GM19025 (cell line): ENCODE data around the gene CADM4.
"Not testable (repeated sequence)": the region's sequence is repeated elsewhere in the genome, so short reads cannot be mapped to it uniquely, and the experiment has no call there.

Experiments used
- ATAC-seq: cut with Tn5 transposase; IDR thresholded peaks from one replicate; pipeline ENCODE4 v1.9.1; 2021; ENCODE audit warnings: mild to moderate bottlenecking, low read depth, moderate library complexity; ENCODE audit not compliant: unreplicated experiment

CADM4 gene

DNA sequence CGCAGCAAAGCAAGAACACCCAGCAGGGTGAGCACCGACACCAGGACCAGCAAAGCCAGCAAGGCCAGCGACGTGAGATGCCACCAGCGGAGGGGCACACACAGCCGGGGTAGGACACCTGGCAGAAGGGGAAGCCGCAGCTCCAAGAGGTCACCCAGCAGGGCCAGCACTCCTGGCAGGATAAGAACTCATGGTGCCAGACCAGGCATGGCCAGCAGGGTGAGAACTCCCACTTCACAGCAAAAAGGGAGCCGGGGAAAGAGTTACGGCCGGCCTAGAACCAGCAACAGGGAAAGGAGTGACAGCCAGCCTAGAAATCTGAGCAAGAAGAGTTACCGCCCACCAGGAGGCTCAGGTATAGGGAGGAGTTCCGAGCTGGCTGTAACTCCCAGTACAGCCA is 27.3 kb downstream of the CADM4 start:
- ATAC-seq: no peak

DNA sequence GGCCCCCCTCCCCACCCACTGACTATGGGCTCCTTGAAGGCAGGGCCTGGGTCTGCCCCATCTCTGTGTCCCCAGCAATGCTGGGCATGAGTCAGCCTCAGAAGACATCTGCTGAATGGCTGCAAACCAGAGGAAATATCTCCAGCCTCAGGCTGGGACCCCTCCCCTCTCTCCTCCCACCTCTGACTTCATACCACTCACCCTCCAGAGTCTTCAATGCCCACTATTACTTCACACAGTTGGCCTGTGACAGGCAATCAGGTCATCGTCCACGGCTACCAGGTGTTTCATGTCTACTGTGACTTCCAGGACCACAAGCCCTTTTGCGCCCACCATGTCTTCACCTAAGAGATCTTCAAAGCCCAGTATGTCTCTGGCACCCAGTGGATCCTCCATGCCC is 27.9 kb downstream of the CADM4 start, which contains the start of gene SRRM5:
Gene SRRM5 (plus strand): TSS at position 301 of the 400 bp plus-strand sequence. CDS start 34 bp downstream, at position 335.
- ATAC-seq: no peak

DNA sequence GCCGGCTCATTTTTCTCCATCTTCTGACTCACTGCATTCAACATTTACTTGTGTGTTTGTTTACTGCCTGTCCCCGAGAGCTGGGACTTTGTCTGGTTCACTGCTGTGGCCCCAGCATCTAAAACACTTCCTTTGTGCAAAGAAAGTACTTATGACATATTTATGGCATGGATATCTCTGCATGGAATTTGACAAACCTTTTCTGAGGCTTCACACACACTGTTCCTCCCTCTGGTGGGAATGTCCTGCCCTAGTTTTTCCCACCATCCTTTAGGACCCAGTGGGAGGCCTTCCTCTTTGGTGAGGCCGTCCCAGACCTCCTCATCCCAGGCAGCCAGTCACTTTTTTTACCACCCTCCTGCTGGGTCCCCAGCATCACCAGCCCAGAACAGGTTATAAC is 29.2 kb downstream of the CADM4 start:
- no peak for ATAC-seq

DNA sequence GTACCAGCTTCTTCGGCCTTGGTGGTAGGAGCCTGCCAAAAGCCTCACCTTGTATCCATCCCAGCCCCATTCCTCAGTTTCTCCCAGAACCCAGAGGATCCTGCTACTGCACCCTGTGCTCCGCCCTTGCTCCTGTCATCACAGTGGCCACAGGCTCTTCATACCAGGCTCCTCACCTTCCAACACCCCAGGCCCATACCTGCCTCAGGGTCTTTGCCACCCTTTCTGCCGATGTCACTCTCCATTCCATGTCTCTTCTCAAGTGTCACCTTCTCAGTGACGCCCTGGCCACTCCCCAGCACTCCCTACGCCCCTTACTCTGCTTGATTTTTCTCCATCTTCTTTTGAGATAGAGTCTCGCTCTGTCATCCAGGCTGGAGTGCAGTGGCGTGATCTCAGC is 29.8 kb downstream of the CADM4 start:
- ATAC-seq: no peak

DNA sequence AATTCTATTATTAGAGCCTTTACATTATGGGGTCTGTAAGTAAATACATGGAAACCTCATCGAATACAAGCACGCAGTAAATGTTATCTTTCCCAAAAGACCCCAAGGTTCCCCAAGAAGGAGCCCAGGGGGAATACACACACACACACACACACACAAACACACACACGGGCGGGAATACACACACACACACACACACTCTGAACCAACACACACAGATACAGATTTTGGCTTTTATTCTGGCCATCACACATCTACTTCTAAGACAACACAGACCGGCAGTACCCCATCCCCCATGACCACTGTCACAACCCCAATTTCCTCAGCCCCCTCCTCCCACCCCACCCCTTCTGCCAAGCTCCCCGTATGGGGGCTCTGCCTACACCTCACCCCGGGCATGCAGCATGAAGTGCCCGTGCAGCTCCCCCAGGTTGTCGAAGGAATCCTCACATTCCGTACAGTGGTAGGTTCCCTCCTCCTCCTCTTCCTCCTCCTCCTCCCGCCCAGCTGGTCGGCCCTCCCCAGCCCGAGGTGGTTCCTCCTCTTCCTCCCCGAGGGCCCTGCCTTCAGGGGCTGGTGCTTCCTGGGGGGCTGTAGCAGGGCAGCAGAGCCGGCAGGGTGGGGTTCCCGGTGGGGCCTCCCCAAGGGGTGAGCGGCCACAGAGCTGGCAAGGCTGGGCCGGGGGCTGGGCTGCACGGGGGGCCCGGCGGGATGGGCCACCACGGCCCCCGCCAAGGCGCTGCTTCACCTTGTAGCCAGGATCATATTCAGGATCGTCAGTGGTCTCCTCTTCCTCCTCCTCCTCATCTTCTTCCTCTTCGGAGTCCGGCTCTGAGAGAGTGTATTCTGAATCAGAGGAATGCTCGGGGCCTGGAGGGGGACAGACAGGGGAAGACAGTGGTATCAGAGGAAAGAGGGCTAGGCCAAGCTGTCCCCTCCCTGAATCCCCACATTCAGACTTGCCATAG is 32.1 kb downstream of the CADM4 start:
- ATAC-seq: no peak

DNA sequence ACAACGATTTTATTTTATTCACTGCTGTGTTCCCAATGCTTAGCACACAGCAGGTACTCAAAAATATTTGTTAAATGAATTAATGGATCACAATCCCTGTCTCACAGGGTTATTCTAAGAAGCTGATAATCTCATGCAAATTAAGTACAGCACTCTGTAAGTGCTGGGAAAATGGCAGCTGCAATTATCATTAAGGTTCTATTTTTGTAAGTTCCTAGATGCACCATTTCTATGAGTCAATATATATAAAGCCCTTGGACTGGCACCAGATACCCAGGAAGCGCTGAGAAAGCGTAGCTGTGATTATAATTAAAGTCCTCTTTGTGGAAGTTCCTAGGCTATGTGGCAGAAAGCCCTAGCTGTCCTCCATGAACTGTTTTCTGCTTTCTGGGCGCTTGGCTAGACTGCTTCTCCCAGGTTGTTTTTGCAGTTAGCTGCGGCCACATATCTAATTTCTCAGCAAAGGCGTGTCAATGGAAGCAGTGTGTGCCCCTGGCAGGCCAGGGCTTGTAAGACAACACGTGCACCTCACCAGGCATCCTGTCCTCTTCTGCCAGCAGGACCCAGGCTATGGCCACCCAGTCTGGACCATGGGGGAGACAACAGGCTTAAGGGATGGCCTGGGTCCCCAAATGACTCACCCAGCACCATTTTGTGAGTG is 33.0 kb downstream of the CADM4 start:
- no peak for ATAC-seq

DNA sequence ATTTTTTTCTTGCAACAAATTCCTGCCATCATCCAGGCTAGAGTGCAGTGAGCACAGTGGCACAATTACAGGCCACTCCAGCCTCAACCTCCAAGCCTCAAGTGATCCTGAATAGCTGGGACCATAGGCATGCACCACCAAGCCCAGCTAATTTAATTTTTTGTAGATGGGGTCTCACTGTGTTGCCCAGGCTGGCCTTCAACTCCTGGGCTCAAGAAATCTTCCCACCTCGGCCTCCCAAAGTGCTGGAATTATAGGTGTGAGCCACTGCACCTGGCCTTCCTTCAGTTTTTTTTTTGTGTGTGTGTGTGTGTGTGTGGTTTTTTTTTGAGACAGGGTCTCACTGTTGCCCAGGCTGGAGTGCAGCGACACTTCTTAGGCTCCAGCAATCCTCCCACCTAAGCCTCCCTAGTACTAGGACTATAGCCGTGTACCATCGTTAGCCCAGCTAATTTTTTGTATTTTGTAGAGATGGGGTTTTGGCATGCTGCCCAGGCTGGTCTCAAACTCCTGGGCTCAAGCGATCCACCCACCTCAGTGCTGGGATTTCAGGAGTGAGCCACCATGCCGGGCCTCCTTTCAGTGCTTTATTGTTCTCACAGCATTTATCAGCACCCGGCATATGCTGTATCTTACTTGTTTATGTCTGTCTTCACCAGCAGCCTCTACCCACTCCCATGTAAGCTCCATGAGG is 33.6 kb downstream of the CADM4 start:
- no peak for ATAC-seq

DNA sequence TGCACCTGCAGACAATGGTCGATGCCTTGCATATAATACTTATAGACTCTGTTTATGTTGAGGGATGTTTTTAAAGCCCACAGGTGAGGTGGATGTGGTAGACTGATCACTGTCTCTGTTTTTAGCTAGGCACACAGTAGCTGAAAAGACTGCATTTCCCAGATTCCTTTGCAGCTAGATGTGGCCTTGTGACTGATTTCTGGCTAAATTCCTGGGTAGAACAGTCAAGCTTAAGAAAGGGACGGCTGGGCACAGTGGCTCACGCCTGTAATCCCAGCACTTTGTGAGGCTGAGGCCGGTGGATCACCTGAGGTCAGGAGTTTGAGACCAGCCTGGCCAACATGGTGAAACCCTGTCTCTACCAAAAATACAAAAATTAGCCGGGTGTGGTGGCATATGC is 39.3 kb downstream of the CADM4 start:
- not testable (repeated sequence) for ATAC-seq

DNA sequence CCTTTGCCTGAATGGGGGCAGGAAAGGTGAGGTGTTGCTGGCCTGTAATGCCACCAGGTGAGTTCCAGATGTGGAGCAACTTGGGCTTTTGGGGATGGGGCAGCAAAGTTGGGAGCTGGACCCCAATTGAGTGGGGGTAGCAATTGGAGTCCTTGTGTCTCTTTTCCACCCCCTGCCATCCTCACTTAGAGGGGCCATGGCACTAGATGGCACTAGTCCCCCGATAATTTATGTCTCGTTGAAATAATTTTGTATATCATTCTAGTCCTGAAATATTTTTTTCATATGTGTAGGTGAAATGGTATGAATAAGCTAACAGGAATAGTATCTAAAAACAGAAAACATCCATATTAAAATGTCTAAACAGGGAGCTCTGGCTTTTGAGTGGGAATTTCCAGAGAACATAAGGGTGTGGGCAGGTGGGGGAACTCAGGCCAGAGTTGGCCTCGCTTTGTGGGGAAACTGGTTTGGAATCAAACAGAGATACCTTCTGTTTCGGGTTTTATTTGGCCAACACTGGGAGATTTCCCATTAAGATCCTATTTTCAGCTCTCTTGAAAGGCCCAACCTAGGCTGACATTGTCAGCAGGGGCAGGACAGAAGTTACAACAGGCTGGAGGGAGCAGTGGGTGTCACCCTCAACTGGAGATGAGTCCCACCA is 39.9 kb downstream of the CADM4 start:
- no peak for ATAC-seq

DNA sequence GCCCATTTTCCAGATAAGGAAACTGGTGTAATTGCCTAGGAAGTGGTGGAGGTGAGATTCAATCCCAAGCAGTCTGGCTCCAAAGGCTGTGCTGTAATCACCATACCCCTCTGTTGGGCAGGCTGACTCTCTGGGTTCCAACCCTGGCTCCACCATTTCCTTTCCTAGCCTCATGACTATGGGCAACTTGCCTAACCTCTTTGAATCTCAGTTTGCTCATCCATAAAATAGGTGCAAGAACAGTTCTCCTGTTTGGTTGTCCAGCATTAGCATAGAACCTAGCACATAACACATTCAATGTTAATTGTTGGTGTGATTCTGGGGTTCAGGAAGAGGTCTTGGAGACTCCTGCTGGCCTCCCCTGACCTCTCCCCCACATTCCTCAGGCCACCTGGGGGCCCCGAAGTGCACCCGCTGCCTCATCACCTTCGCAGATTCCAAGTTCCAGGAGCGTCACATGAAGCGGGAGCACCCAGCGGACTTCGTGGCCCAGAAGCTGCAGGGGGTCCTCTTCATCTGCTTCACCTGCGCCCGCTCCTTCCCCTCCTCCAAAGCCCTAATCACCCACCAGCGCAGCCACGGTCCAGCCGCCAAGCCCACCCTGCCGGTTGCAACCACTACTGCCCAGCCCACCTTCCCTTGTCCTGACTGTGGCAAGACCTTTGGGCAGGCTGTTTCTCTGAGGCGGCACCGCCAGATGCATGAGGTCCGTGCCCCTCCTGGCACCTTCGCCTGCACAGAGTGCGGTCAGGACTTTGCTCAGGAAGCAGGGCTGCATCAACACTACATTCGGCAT is 41.0 kb downstream of the CADM4 start:
- no peak for ATAC-seq

DNA sequence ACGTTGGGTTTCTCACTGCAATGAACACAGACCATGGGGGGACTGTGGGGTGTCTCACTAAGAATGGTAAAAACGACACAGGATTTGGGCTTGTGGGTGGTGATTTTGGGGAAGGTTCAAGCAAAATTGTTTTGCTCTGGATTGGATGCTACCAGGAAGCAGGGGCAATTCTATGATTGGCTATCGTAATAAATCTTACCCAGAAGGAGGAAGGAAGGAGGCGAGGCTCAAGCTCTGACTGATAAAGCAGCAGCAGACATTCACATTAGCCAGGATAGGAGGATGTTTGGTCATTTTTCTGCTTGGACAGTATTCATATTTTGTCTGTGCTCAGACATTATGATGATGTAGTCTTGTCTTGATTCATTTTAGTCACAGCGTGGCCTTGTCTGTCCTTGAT is 41.8 kb downstream of the CADM4 start:
- no peak for ATAC-seq

DNA sequence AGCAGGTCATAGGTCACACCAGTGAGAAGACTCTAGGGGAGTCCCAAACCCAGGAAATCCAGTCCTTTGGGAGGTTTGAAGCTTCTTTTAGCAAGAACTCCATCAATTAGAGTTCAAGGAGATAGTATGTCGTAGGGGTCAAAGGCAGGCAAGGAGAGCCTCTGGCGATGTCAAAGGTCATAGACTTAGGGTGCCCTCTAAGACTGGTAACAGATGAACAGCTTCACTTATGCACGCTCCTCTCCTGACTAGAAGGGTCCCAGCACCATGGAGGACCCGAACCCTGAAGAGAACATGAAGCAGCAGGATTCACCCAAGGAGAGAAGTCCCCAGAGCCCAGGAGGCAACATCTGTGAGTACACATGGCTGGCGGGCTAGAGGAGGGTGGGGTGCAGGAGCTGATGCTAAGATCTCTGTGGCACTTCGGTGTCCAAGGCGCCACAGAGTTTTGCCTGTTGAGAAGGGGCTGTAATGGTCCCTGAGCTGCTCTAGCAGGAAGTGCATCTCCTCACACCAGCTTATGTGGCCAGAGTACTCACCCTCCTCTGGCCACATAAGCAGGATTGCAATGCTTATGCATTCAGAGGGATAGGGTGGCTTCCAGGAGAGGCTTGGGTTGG is 42.7 kb downstream of the CADM4 start:
- no peak for ATAC-seq

DNA sequence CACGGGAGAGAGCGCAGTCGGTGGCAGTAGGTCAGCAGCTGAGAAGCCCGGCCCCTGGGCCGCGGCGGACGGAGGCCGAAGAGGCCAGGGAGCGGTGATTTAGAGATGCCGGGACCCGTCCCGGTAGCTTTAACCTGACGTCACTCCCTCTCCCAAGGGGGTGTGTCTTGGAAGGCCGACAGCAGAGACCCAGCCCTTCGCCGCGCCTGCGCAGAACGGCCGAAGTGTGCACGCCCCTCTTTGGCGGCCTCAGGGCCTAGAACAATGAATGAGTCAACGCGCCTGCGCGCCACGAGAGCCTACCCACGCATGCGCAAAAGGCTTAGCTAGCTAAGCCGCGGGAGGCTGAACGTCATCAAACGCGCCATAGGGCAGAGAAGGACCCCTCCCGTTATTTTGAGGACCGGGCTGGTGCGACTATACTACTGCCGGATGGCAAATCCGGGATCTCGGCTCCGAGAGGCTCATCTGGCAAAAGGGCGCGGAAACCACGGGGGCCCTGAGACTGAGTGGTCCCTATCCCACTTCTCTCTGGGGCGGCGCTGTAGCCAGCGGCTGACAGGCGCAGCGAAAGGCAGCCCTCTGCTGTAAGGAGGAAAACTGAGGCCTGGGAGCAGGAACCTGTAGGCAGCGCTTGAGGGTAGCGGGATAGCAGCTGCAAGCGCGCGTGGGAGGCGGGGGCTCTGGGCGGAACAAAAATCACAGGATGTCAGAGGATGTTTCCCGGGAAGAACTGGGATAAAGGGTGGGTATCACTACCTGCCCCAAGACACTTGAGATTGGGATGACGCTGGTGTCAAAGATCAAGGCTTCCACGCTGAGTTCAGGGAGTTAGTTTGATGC is 43.4 kb downstream of the CADM4 start, which contains the start of the genes IRGQ and ZNF576:
Gene IRGQ (minus strand): TSS at position 136 of the 843 bp plus-strand sequence. CDS start 796 bp downstream, outside the sequence.
Gene ZNF576 (plus strand): TSS at position 597 of the 843 bp plus-strand sequence. CDS start 514 bp downstream, outside the sequence.
- peak; percentile 80 for ATAC-seq

DNA sequence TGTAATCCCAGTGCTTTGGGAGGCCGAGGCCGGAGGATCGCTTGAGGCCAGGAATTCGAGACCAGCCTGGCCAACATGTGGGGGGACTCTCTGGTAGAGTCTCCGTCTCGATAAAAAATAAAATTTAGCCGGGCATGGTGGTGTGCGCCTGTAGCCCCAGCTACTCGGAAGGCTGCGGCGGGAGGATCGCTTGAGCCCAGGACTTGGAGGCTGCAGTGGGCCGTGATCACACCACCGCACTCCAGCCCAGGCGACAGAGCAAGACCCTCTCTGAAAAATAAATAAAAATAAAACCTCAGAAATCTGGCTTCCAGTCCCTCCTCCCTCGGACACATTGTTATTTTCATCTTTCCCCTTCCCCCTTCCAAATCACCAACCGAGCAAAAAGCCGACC is 44.0 kb downstream of the CADM4 start:
- peak; percentile 8 for ATAC-seq

DNA sequence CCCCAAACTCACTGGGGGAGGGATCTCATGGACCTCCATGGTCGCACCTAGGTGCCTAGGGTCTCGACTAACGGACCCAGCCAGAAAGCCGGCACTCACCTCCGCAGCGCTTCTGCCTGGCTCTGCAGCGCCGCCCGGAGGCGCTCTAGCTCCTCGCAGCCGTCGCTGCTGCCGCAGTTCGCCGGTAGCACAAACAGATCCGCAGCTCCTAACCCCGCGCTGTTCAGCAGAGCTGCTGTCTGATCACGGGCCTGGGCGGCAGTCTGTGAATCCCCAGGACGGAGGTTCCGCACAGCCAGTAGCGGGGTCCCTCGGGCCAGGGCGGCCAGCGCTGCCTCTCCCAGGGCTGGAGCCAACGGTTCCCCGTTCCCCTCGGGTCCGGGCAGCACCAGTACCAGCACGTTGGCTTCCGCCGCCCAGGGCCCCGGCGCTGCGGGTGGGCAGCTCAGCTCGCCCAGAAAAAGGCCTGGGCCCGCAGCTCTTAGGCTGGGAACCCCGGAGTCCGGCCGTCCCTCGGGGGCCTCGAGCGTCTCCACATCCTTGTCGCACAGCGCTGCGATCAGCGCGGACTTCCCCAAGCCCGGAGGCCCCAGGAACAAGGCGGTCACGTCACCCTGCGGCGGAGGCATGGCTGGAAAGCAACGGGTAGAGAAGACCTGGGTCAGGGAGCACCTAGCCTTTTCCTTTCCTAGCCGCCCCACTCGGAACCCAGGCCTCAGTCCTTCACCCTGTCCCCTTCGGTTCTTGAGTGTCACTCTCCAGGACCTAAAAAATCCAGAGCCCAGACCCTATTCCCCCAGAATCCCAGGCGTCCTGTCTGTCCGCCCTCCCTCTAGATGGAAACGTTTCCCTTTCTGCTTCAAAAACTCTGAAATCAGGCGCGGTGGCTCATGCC is 44.7 kb downstream of the CADM4 start:
- no peak for ATAC-seq

DNA sequence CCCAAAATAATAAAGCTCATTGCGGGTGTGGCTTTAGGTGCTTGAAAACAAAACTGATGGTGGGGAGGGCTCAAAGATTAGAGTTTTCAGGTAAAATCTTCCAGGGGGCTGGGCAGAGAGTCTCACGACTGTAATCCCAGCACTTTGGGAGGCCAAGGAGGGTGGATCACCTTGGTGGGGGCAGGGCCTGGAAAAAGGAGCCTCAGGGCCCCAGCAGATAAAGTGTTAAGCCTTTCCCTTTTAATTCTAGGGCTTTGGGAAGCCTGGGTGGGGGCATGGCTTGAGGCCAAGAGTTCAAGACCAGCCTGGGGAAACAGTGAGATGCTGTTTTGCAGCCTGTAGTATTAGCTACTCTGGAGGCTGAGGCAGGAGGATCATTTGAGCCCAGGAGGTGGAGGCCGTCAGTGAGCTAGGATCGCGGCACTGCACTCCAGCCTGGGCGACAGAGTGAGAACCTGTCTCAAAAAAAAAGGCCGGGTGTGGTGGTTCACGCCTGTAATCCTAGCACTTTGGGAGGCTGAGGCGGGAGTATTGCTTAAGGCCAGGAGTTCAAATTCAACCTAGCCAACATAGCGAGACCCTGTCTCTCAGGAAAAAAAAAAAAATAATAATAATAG is 45.5 kb downstream of the CADM4 start:
- no peak for ATAC-seq
